Keratinocyte (primary cell): Measurements from ENCODE around the gene THTPA.

Experiments used
- CTCF ChIP-seq, 3 experiments: IDR thresholded peaks in 1 of 3; conservative IDR thresholded peaks in 1 of 3; optimal IDR thresholded peaks in 1 of 3; 2 replicates in 2 of 3; 3 replicates in 1 of 3; pipeline versions ENCODE3 to v1.5.1; 2011; ENCODE audit warnings: low read length in 3 of 3, mild to moderate bottlenecking in 3 of 3, moderate library complexity in 2 of 3, control low read depth in 1 of 3, inconsistent platforms in 1 of 3; ENCODE audit not compliant: insufficient read depth in 2 of 3; ENCODE audit errors: extremely low read depth in 1 of 3
- EZH2 ChIP-seq: IDR thresholded peaks from one replicate; pipeline ENCODE4 v1.6.1; 2012; ENCODE audit warnings: inconsistent platforms, mild to moderate bottlenecking, low read length, moderate library complexity

DNA sequence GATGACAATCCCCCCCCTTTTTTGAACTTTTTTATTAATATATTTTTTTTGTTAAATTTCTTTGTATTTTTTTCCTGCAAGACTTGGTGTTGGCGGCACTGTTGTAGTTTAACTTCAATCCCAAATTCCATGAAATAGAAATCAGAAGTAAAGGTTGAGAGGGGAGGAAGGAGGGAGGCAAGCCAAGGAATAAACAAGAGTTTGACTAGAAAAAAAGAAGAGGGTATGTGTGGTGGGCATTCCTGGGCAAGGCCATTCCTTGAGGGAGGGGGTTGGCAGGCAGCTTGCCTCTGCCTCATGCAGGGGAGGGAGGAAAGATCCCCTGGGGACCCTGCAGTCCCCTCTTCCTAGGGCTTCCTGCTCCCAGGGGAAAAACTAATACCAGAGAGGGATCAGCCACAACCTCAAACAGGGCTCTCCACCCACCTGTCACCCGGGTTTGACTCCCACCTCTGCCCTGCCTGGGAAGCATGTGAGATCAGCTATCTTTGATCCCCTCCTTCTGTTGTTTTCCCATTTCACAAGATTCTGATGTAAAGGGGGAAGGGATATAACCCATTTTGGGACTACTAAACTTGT, 12.0 kb downstream of the THTPA start:
- TF ChIP-seq CTCF (optimal IDR thresholded peaks at IDR 0.05 in 1 of 3, IDR thresholded peaks at IDR 0.05 in 1 of 3, conservative IDR thresholded peaks at IDR 0.05 in 1 of 3; ENCODE audit: extremely low read depth in 1 of 3, insufficient read depth in 2 of 3, low read length in 3 of 3) (no peak), EZH2 (no peak)
